CD14-positive monocyte (primary cell): ENCODE results near the gene POMT1. TPM values are rescaled to one million over a fixed set of nuclear protein-coding genes. Genes with fewer than 3 reads are reported as not detected.

Source experiments
- DNase-seq, 3 donors: peaks; one replicate each; pipeline ENCODE4 v3.0.0-alpha.2; 2011 to 2022
- H2AFZ ChIP-seq: 2 replicates; pipeline ENCODE4 v1.6.0; 2012; ENCODE audit warnings: mild to moderate bottlenecking, low read depth, low read length, inconsistent platforms; ENCODE audit not compliant: insufficient read depth, poor library complexity, severe bottlenecking
- H3K27ac ChIP-seq, 2 donors: 1 replicate in 1 of 2; 2 replicates in 1 of 2; pipeline ENCODE4 v1.5.1; 2012 to 2013; ENCODE audit warnings: low read length in 2 of 2, control low read depth in 1 of 2, inconsistent platforms in 1 of 2, low read depth in 1 of 2, mild to moderate bottlenecking in 1 of 2
- H3K27me3 ChIP-seq, 2 donors: one replicate each; pipeline versions ENCODE4 v1.6.0 to v1.6.1; 2011 to 2013; ENCODE audit warnings: low read length in 2 of 2; ENCODE audit not compliant: control insufficient read depth in 2 of 2, insufficient read depth in 2 of 2
- H3K36me3 ChIP-seq, 2 donors: replicated peaks in 1 of 2; 1 replicate in 1 of 2; 2 replicates in 1 of 2; pipeline versions ENCODE4 v1.5.1 to v1.6.1; 2012 to 2013; ENCODE audit warnings: low read length in 2 of 2, control low read depth in 1 of 2, inconsistent platforms in 1 of 2, mild to moderate bottlenecking in 1 of 2; ENCODE audit not compliant: insufficient read depth in 2 of 2, control insufficient read depth in 1 of 2
- H3K4me1 ChIP-seq, 2 donors: 1 replicate in 1 of 2; 2 replicates in 1 of 2; pipeline versions ENCODE4 v1.5.1 to v1.6.1; 2012 to 2013; ENCODE audit warnings: low read length in 2 of 2, control low read depth in 1 of 2, inconsistent platforms in 1 of 2, mild to moderate bottlenecking in 1 of 2, moderate library complexity in 1 of 2; ENCODE audit not compliant: insufficient read depth in 2 of 2, control insufficient read depth in 1 of 2
- H3K4me2 ChIP-seq: replicated peaks from 2 replicates; pipeline ENCODE3; 2012; ENCODE audit warnings: low read length, moderate library complexity, mild to moderate bottlenecking; ENCODE audit not compliant: poor library complexity, severe bottlenecking; ENCODE audit errors: extremely low read depth
- H3K4me3 ChIP-seq, 3 experiments: fragments of 200-600 bp in 1 of 3; sonication (generic) in 1 of 3; replicated peaks in 1 of 3; 1 replicate in 2 of 3; 2 replicates in 1 of 3; pipeline ENCODE4 v1.5.1; 2011 to 2013; ENCODE audit warnings: low read length in 3 of 3, mild to moderate bottlenecking in 3 of 3, control low read depth in 2 of 3, low read depth in 2 of 3, inconsistent platforms in 1 of 3, moderate library complexity in 1 of 3
- H3K79me2 ChIP-seq: 2 replicates; pipeline ENCODE4 v1.6.0; 2012; ENCODE audit warnings: mild to moderate bottlenecking, control low read depth, inconsistent platforms, low read length, moderate library complexity; ENCODE audit not compliant: insufficient read depth
- H3K9ac ChIP-seq: 2 replicates; pipeline ENCODE4 v1.6.0; 2017; ENCODE audit warnings: low read length, mild to moderate bottlenecking; ENCODE audit not compliant: insufficient read depth, poor library complexity, severe bottlenecking
- H3K9me3 ChIP-seq, 2 donors: replicated peaks in 1 of 2; 1 replicate in 1 of 2; 2 replicates in 1 of 2; pipeline versions ENCODE4 v1.5.1 to v1.6.1; 2012 to 2013; ENCODE audit warnings: low read length in 2 of 2, control low read depth in 1 of 2; ENCODE audit not compliant: control insufficient read depth in 1 of 2, insufficient read depth in 1 of 2
- H4K20me1 ChIP-seq: 2 replicates; pipeline ENCODE4 v1.6.0; 2012; ENCODE audit warnings: mild to moderate bottlenecking, low read length, control low read depth, moderate library complexity; ENCODE audit not compliant: insufficient read depth
- H3K27ac Mint-ChIP-seq, 7 donors: one replicate each; pipeline ENCODE4 v1.8.0; 2020; ENCODE audit warnings: mild to moderate bottlenecking in 7 of 7, mixed read lengths in 7 of 7, moderate library complexity in 6 of 7, inconsistent platforms in 2 of 7
- H3K27me3 Mint-ChIP-seq, 3 donors: one replicate each; pipeline ENCODE4 v1.8.0; 2021 to 2022; ENCODE audit warnings: low read depth in 3 of 3, mild to moderate bottlenecking in 3 of 3, mixed read lengths in 3 of 3, moderate library complexity in 3 of 3, inconsistent platforms in 1 of 3
- H3K36me3 Mint-ChIP-seq, 2 donors: one replicate each; pipeline ENCODE4 v1.8.0; 2020; ENCODE audit warnings: mixed read lengths in 2 of 2, inconsistent platforms in 1 of 2, mild to moderate bottlenecking in 1 of 2
- H3K4me1 Mint-ChIP-seq: one replicate; pipeline ENCODE4 v1.8.0; 2020; ENCODE audit warnings: mild to moderate bottlenecking, mixed read lengths
- H3K4me3 Mint-ChIP-seq, 2 donors: one replicate each; pipeline ENCODE4 v1.8.0; 2020; ENCODE audit warnings: mild to moderate bottlenecking in 2 of 2, mixed read lengths in 2 of 2, moderate library complexity in 1 of 2
- H3K9me3 Mint-ChIP-seq, 7 donors: one replicate each; pipeline ENCODE4 v1.8.0; 2020 to 2022; ENCODE audit warnings: mixed read lengths in 7 of 7, mild to moderate bottlenecking in 6 of 7, moderate library complexity in 6 of 7, inconsistent platforms in 2 of 7
- WGBS: methylation state at CpG from one replicate; pipeline ENCODE4 v1.1.5; 2013; ENCODE audit warnings: missing lambda C conversion rate; ENCODE audit not compliant: insufficient coverage; 5-methylcytosine and 5-hydroxymethylcytosine counted together
- intact Hi-C, 2 donors: fragments of 100-400 bp; cut with micrococcal nuclease; formaldehyde crosslinking; loops; one replicate each; pipeline versions ENCODE4 v1.15.0 to v1.15.1; 2023
- polyA plus RNA-seq, 3 donors: library from polyadenylated mRNA; depleted of rRNA in 1 of 3; unstranded in 2 of 3; stranded (reverse) in 1 of 3; fragments of 300-500 nt in 2 of 3; fragments of >200 nt in 1 of 3; fragmentation: Illumina TruSeq in 2 of 3; gene quantifications; 1 replicate in 2 of 3; 2 replicates in 1 of 3; pipeline ENCODE4 v1.2.3, GENCODE V29; 2012 to 2021
- TF ChIP-seq, protein P1 (sequence below): fragments of 200-600 bp; IDR thresholded peaks from one replicate; pipeline ENCODE4 v1.8.0; 2022; ENCODE audit warnings: antibody characterized with exemption, mild to moderate bottlenecking

The POMT1 gene
- polyA plus RNA-seq, 3 donors: 5.9 to 22.3 (median 7.5) TPM

DNA sequence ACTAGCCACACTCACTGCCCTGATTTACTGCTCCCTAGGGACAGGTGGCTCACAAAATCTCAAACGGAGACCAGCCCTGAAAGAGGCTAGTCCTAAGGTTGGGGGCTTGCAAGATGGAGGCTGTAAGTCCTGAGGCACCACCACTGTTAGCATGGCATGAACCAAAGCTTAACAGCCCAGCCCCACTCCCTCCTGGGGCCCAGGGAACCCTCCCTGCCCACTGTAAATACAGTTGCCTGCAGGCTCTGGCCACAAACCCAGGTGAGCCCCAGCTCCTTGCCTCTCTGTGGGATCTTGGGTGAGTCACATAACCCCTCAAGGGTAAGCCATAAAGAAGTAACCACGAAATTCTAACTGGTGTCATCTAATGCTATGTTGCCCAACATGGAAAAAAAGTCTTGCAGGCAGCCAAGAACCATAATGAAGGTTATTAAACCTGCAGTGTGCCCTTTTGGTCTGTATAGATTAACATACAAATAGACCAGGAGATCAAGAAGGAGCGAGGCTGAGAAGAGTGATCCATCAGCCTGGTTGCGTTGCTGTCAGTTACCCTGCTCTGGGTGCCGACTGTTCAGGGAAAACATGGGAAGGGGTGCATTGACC lies 1.7 kb upstream of the POMT1 start:
- peaks cover 19 to 24% of the 10 kb centered on the region in 2 donors for H3K4me1 ChIP-seq
- no peak for DNase-seq
- peak overlapping the region in 1 of 7 donors; percentile 15 for H3K27ac Mint-ChIP-seq

GRCh38 chr9:131503626-131504465 lies 1.1 kb downstream of the POMT1 start:
- Histone ChIP-seq H3K4me1 (peaks cover 19 to 24% of the 10 kb centered on the region in 2 donors), H3K36me3 (peaks cover 5 to 9% of the 10 kb centered on the region in 2 donors), H3K4me2 (peak overlapping the region; percentile 98), H4K20me1 (peaks cover 8% of the 10 kb centered on the region), H3K27ac (no peak overlapping the region), H3K4me3 (peak overlapping the region; percentile 47 to 91 (median 77)), H3K9ac (peak overlapping the region; percentile 73), H3K27me3 (peaks cover 2 to 14% of the 10 kb centered on the region in 2 donors), H2AFZ (peak overlapping the region; percentile 98), H3K79me2 (no peaks in the 10 kb centered on the region), H3K9me3 (no peaks in the 10 kb centered on the region)
- peaks cover 13 to 22% (median 22%) of the 10 kb centered on the region in 3 donors for H3K27me3 Mint-ChIP-seq
- H3K4me1 Mint-ChIP-seq: peaks cover 23% of the 10 kb centered on the region
- peak overlapping the region in 1 of 7 donors; percentile 40 for H3K27ac Mint-ChIP-seq
- peaks cover 15 to 22% of the 10 kb centered on the region in 2 donors for H3K36me3 Mint-ChIP-seq
- intact Hi-C loops: loop anchor here (10.0 kb wide), 1 partner anchor 241 kb away; the partner anchor contains the start of gene RAPGEF1 (in 2 of the 2)
- TF ChIP-seq, protein P1, sequence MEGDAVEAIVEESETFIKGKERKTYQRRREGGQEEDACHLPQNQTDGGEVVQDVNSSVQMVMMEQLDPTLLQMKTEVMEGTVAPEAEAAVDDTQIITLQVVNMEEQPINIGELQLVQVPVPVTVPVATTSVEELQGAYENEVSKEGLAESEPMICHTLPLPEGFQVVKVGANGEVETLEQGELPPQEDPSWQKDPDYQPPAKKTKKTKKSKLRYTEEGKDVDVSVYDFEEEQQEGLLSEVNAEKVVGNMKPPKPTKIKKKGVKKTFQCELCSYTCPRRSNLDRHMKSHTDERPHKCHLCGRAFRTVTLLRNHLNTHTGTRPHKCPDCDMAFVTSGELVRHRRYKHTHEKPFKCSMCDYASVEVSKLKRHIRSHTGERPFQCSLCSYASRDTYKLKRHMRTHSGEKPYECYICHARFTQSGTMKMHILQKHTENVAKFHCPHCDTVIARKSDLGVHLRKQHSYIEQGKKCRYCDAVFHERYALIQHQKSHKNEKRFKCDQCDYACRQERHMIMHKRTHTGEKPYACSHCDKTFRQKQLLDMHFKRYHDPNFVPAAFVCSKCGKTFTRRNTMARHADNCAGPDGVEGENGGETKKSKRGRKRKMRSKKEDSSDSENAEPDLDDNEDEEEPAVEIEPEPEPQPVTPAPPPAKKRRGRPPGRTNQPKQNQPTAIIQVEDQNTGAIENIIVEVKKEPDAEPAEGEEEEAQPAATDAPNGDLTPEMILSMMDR: no peak
- DNase-seq: peak in 1 of 3 donors; percentile 29
- 36% methylated on average over 25 of the region's 32 CpGs for WGBS
- peak overlapping the region; percentile 89 to 98 for H3K4me3 Mint-ChIP-seq
- H3K9me3 Mint-ChIP-seq: peaks cover 0 to 4% (median 0%) of the 10 kb centered on the region in 7 donors

More for the DNA sequence above, 1.7 kb upstream of the POMT1 start:
- Histone ChIP-seq H3K9ac (no peak overlapping the region), H2AFZ (no peak overlapping the region), H3K4me2 (no peak overlapping the region), H4K20me1 (peaks cover 28% of the 10 kb centered on the region), H3K36me3 (peaks cover 23 to 37% of the 10 kb centered on the region in 2 donors), H3K27me3 (peaks cover 2 to 14% of the 10 kb centered on the region in 2 donors), H3K27ac (no peak overlapping the region), H3K4me3 (no peak overlapping the region), H3K9me3 (no peaks in the 10 kb centered on the region), H3K79me2 (no peaks in the 10 kb centered on the region)
- H3K36me3 Mint-ChIP-seq: peaks cover 25 to 33% of the 10 kb centered on the region in 2 donors
- intact Hi-C loops: loop anchor here (10.0 kb wide), 1 partner anchor 244 kb away; the partner anchor contains the start of gene RAPGEF1 (in 2 of the 2)
- peaks cover 23% of the 10 kb centered on the region for H3K4me1 Mint-ChIP-seq
- TF ChIP-seq, protein P1: no peak
- peaks cover 13 to 22% (median 22%) of the 10 kb centered on the region in 3 donors for H3K27me3 Mint-ChIP-seq
- H3K9me3 Mint-ChIP-seq: peaks cover 0 to 4% (median 0%) of the 10 kb centered on the region in 7 donors
- H3K4me3 Mint-ChIP-seq: peak overlapping the region in 1 of 2 donors; percentile 47
- WGBS: 67% methylated on average over 3 of the region's 5 CpGs
